Stimulated activated CD4-positive, alpha-beta T cell treated with anti-CD3 and anti-CD28 coated beads, Interleukin-1b, Interleukin-23, amount 100 ng/mL, for 1 hour (primary cell): ENCODE results near the gene ATXN1.
"Not testable (repeated sequence)": the region's sequence is repeated elsewhere in the genome, so short reads cannot be mapped to it uniquely, and the experiment has no call there.

Source experiments
- DNase-seq, 2 donors: peaks; one replicate each; pipeline ENCODE4 v3.0.0-alpha.2; 2020; ENCODE audit warnings: low read depth in 2 of 2

Gene ATXN1

DNA sequence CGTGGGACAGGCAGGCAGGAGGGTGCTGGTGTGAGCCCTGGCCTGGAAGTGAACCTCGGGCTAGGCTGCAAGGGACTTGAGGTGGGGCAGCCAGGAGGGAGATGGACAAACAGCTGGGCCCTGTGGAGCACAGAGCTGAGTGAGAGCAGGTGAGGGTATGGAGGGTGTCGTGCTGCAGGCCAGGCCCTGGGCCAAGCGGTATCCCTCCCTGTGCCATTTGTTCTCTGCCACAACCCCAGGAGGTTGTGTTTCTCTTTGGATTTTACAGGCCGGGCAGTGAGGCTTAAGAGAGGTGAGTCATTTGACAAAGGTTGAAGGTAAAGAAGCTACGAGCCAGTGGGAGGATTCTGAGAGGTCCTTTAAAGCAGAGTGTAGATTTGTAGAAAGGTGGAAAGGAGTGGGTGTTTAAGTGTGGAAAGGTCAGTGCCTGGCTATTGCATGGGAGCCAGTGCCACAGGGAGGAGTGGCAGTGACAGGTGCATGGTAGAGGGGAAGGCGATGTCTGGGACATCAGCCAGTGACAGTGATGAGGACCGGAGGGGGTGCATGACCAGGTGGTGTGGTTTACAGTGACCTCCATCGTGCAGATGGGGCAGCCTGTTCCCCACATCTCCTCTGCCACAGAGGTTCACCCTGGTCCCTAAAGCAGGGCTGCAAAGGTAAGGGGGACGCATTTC, 483.1 kb downstream of the ATXN1 start:
- no peak for DNase-seq

- no peak for DNase-seq
These were observed 483.9 kb downstream of the ATXN1 start for GRCh38 chr6:16277101-16277981.

GRCh38 chr6:16274885-16275589, 486.2 kb downstream of the ATXN1 start:
- no peak for DNase-seq

GRCh38 chr6:16274483-16274882, 486.8 kb downstream of the ATXN1 start:
- DNase-seq: no peak

GRCh38 chr6:16273256-16273655, 488.0 kb downstream of the ATXN1 start:
- DNase-seq: no peak

DNA sequence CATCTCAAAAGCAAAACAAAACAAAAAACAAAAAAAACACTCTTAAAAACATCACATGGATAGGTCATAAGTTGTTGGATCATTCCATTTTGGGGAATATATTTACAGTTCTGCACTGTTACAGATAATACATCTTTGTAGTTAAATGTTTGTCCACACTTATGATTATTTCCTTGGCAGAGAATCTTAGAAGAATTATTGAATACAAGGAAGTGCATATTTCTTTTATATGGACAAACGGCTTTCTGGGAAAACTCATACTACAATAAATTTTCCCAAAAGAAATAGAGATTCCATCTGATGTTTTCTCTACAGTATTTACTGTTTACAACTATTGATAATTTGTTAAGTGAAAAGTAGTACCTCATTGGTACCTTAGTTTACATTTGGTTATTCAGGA, 489.1 kb downstream of the ATXN1 start:
- DNase-seq: no peak

DNA sequence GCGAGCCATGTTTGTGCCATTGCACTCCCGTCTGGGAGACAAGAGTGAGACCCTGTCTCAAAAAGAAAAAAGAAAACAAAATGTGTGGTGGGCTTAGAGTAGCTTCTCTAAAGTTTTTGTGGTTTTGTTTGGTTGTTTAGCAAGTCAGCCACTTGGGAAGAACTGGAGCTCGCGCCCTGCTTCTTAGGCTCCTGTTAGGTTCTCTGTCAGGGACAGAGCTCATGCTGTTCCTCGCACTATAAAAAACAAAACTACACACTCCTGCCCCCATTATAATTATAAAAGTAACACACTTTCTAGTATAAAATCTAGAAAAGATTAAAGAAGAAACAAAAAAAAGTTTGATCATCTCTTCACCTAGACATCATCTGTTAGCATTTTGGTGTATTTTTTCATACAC, 489.8 kb downstream of the ATXN1 start:
- no peak for DNase-seq

GRCh38 chr6:16270178-16270794, 491.0 kb downstream of the ATXN1 start:
- no peak for DNase-seq

- DNase-seq: not testable (repeated sequence)
These were observed 491.7 kb downstream of the ATXN1 start for GRCh38 chr6:16269442-16270070.

DNA sequence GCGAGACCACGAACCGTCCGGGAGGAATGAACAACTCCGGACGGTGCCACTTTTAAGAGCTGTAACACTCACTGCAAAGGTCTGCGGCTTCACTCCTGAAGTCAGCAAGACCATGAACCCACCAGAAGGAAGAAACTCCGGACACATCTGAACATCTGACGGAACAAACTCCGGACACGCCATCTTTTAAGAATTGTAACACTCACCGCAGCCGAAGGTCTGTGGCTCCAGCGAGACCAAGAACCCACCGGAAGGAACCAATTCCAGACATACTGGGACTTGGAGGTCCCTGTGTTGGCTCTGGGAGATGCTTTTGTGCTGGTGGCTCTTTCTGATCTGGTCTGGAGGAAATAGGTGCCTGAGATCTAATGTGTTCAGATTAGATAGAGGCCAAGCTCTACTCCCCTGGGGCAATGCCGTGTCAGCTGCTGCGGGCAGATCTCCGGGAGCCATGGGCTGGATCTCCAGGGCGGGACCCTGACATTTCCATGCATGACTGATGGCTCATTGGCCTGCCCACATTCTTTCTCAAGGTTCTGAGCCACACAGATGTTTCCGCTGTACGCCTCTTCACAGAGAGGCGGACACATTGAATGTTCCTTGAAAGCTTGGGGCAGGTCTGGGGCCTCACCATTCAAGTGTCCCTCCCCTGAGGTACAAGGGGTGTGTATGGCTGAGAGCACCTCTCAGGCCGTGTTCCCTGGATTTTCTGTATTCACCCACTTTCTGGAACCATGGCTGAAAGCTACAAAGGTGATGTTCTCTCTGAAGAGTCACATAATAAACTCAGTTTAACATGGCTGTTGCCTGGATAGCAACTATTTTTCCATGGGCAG, 493.6 kb downstream of the ATXN1 start:
- no peak for DNase-seq

DNA sequence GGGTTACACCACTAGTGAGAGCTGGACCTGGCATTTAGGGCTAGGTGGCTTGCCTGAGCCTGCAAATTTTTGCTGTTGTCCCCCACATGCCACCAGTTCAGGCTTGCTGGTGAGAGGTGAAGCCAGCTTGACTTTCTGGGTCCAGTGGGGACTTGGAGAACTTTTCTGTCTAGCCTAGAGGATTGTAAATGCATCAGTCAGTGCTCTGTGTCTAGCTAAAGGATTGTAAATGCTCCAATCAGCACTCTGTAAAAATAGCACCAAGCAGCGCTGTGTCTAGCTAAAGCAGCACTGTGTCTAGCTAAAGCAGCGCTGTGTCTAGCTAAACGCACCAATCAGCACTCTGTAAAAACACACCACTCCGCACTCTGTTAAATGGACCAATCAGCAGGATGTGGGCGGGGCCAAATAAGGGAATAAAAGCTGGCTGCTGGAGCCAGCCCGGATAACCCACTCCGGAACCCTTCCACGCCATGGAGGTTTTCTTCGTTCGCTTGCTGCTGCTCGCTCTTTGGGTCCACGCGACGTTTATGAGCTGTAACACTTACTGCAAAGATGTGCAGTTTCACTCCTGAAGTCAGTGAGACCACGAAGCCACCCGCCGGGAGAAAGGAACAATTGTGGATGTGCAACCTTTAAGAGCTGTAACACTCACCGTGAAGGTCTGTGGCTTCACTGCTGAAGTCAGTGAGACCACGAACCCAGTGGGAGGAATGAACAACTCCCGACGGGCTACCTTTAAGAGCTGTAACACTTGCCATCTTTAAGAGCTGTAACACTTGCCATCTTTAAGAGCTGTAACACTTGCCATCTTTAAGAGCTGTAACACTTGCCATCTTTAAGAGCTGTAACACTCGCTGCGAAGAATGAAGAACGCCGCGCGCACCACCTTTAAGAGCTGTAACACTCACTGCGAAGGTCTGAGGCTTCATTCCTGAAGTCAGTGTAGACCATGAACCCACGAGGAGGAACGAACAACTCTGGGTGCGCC, 495.6 kb downstream of the ATXN1 start:
- DNase-seq: no peak

DNA sequence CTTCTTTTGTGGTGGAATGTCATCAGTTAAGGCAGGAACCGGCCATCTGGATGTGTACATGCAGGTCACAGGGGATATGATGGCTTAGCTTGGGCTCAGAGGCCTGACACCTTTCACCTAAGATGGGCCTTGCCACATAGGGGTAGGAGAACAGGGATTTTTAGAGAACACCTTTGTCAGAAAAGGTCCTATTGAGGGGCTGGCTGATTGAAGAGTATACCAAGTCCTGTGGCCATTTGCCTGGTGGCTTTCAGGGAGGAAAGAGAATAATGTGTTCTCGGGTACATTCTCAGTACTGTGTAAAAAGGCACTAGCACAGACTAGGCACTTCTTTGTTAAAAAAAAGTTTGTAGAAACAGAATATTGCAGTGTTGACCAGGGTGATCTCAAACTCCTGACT, 496.5 kb downstream of the ATXN1 start:
- no peak for DNase-seq

- DNase-seq: not testable (repeated sequence)
These were observed 497.7 kb downstream of the ATXN1 start for GRCh38 chr6:16263464-16264099.

GRCh38 chr6:16262773-16263172, 498.5 kb downstream of the ATXN1 start:
- DNase-seq: not testable (repeated sequence)

DNA sequence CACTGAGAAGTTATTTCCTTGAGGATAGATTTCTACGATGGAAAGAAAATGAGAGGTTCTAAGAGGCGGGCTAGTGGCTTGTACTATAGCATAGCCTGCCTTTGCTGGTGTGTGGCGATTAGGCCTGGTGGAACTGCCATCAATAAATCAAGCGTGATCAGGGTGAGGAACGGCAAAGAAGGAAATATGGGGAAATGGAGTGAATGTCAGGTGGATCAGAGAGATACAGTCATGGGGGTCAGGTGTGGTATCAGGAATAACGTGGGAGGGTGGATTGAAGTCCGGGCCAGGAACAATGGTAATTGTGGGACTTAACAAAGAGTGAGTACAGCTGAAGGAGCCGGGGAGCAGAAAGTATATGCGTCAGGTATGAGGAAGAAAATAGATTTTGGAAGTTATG, 500.7 kb downstream of the ATXN1 start:
- DNase-seq: not testable (repeated sequence)

DNA sequence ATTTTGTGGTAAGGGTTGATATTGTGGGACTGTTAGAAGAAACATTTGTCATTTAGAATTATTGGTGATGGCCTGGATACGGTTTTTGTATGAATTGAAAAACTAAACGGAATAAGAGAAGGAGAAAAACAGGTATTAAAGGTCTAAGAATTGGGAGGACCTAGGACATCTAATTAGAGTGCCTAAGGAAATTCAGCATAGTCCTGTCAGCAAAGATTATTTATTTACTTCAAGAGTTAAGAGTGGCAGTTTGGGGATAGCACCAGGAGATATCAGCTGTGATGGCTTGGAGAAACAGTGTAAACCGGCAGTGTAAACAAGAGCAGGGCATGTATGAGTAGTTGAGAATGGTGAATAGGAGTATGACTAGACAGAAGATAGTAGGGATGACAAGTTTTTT, 501.7 kb downstream of the ATXN1 start:
- not testable (repeated sequence) for DNase-seq

GRCh38 chr6:16258709-16259075, 502.6 kb downstream of the ATXN1 start:
- DNase-seq: no peak

DNA sequence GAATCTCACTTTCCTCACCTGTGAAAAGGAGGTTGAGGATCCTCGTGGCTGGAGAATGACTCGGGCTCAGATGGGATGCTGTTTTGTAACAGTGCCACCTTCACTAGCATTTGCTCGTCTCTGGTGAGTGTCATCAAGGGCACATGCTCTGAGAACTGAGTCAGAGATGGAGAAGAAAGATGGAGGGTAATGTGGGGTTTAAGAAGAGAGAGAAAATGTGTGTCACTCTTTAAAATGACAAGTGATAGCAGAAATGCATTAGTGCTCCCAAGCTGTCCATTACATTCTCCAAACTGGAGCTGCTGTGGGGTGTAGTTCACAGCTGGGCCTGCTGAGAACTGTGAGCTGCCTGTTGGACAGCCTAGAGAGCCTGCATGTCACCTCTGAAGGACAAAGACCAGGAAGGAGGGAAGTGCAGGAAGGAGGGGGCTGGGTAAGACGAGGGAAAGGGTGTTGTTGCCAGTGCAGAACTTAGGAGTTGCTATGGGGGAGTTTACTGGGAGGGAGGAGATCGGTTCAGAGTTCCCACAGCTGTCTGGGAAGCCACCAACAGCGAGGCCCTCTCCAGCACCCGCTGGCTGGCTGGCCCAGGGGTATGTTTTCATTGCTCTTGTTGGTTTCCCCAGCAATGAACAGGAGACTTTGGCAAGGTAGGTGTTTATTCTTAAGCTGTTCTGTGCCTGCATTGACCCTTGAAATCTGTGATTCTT, 503.1 kb downstream of the ATXN1 start:
- DNase-seq: no peak
